ENCODE results near the gene METTL5. TPM values are rescaled to one million over a fixed set of nuclear protein-coding genes. Genes with fewer than 3 reads are reported as not detected.
A peak's percentile ranks its signal among the peaks of the same experiment; 100 is the strongest.

Gene METTL5
- total RNA-seq, 1 donor = 39.8 TPM

- Histone ChIP-seq H4K20me1 (ENCODE audit: insufficient read depth, low read length) (peaks cover 6% of the 10 kb centered on the region), H3K9me3 (ENCODE audit: low read depth, low read length) (no peaks in the 10 kb centered on the region), H3K4me1 (ENCODE audit: insufficient read depth, low read length) (no peaks in the 10 kb centered on the region), H3K27me3 (ENCODE audit: insufficient read depth, low read length) (no peaks in the 10 kb centered on the region), H2AFZ (ENCODE audit: low read length) (peak overlapping the region; percentile 99), H3K4me2 (ENCODE audit: insufficient read depth, low read length) (no peak overlapping the region), H3K4me3 (ENCODE audit: insufficient read depth, low read length) (no peak overlapping the region), H3K79me2 (ENCODE audit: insufficient read depth, low read length) (peaks cover 42% of the 10 kb centered on the region), H3K27ac (ENCODE audit: low read depth, low read length) (no peak overlapping the region), H3K36me3 (ENCODE audit: insufficient read depth, low read length) (peaks cover 15% of the 10 kb centered on the region)
- no peak for TF ChIP-seq CTCF (IDR thresholded peaks at IDR 0.05; ENCODE audit: extremely low read depth, low read depth, low read length)
- DNase-seq (ENCODE audit: insufficient read length, low spot score, missing footprints) = no peak
These were observed 27.1 kb downstream of the METTL5 start for GRCh38 chr2:169797601-169798000.

GRCh38 chr2:169796441-169796840 is 28.3 kb downstream of the METTL5 start:
- peaks cover 30% of the 10 kb centered on the region for H3K79me2 ChIP-seq (ENCODE audit: insufficient read depth, low read length)
- H3K9me3 ChIP-seq (ENCODE audit: low read depth, low read length) = no peaks in the 10 kb centered on the region
- H3K4me1 ChIP-seq (ENCODE audit: insufficient read depth, low read length) = no peaks in the 10 kb centered on the region
- H3K36me3 ChIP-seq (ENCODE audit: insufficient read depth, low read length) = peaks cover 4% of the 10 kb centered on the region
- no peak overlapping the region for H2AFZ ChIP-seq (ENCODE audit: low read length)
- H3K27me3 ChIP-seq (ENCODE audit: insufficient read depth, low read length) = no peaks in the 10 kb centered on the region
- no peak overlapping the region for H3K27ac ChIP-seq (ENCODE audit: low read depth, low read length)
- H4K20me1 ChIP-seq (ENCODE audit: insufficient read depth, low read length) = peaks cover 6% of the 10 kb centered on the region
- no peak overlapping the region for H3K4me3 ChIP-seq (ENCODE audit: insufficient read depth, low read length)
- no peak for DNase-seq (ENCODE audit: insufficient read length, low spot score, missing footprints)
- no peak overlapping the region for H3K4me2 ChIP-seq (ENCODE audit: insufficient read depth, low read length)
- TF ChIP-seq CTCF (IDR thresholded peaks at IDR 0.05; ENCODE audit: extremely low read depth, low read depth, low read length) = no peak

GRCh38 chr2:169795181-169795580 is 29.5 kb downstream of the METTL5 start:
- Histone ChIP-seq H3K9me3 (ENCODE audit: low read depth, low read length) (no peaks in the 10 kb centered on the region), H3K36me3 (ENCODE audit: insufficient read depth, low read length) (no peaks in the 10 kb centered on the region), H4K20me1 (ENCODE audit: insufficient read depth, low read length) (peaks cover 6% of the 10 kb centered on the region), H3K4me3 (ENCODE audit: insufficient read depth, low read length) (no peak overlapping the region), H3K27ac (ENCODE audit: low read depth, low read length) (no peak overlapping the region), H3K27me3 (ENCODE audit: insufficient read depth, low read length) (no peaks in the 10 kb centered on the region), H2AFZ (ENCODE audit: low read length) (no peak overlapping the region), H3K4me2 (ENCODE audit: insufficient read depth, low read length) (no peak overlapping the region), H3K4me1 (ENCODE audit: insufficient read depth, low read length) (no peaks in the 10 kb centered on the region), H3K79me2 (ENCODE audit: insufficient read depth, low read length) (peaks cover 17% of the 10 kb centered on the region)
- no peak for TF ChIP-seq CTCF (IDR thresholded peaks at IDR 0.05; ENCODE audit: extremely low read depth, low read depth, low read length)
- DNase-seq (ENCODE audit: insufficient read length, low spot score, missing footprints) = no peak

GRCh38 chr2:169790581-169790980 is 34.1 kb downstream of the METTL5 start:
- Histone ChIP-seq H3K9me3 (ENCODE audit: low read depth, low read length) (no peaks in the 10 kb centered on the region), H3K4me3 (ENCODE audit: insufficient read depth, low read length) (no peak overlapping the region), H3K4me2 (ENCODE audit: insufficient read depth, low read length) (no peak overlapping the region), H3K4me1 (ENCODE audit: insufficient read depth, low read length) (no peaks in the 10 kb centered on the region), H2AFZ (ENCODE audit: low read length) (no peak overlapping the region), H3K36me3 (ENCODE audit: insufficient read depth, low read length) (no peaks in the 10 kb centered on the region), H3K79me2 (ENCODE audit: insufficient read depth, low read length) (no peaks in the 10 kb centered on the region), H4K20me1 (ENCODE audit: insufficient read depth, low read length) (no peaks in the 10 kb centered on the region), H3K27ac (ENCODE audit: low read depth, low read length) (no peak overlapping the region), H3K27me3 (ENCODE audit: insufficient read depth, low read length) (no peaks in the 10 kb centered on the region)
- DNase-seq (ENCODE audit: insufficient read length, low spot score, missing footprints) = no peak
- TF ChIP-seq CTCF (IDR thresholded peaks at IDR 0.05; ENCODE audit: extremely low read depth, low read depth, low read length) = no peak
